HepG2 (cell line): ENCODE measurements around the gene AASDHPPT.
A peak's percentile ranks its signal among the peaks of the same experiment; 100 is the strongest.

Source experiments
- CENPT ChIP-seq: sonication (generic); formaldehyde crosslinking; IDR thresholded peaks from 2 replicates; pipeline ENCODE4 v1.8.0; 2022; ENCODE audit warnings: low read depth, mild to moderate bottlenecking, moderate library complexity, missing genetic modification reagents
- CREB1 ChIP-seq, 2 experiments: fragments of 450-650 bp in 1 of 2; IDR thresholded peaks; 2 replicates each; pipeline ENCODE4 v1.6.1; 2016 to 2017; ENCODE audit warnings: control low read depth in 1 of 2, mild to moderate bottlenecking in 1 of 2, missing compliant biosample characterization in 1 of 2, missing genetic modification characterization in 1 of 2
- CTCF ChIP-seq: sonication (generic); formaldehyde crosslinking; IDR thresholded peaks from 2 replicates; pipeline ENCODE4 v1.5.0; 2020; ENCODE audit warnings: mild to moderate bottlenecking, missing genetic modification reagents, moderate library complexity
- EP300 ChIP-seq, 3 experiments: sonication (generic) in 1 of 3; formaldehyde crosslinking in 1 of 3; IDR thresholded peaks; 2 replicates each; pipeline versions ENCODE4 v1.5.1 to v1.6.1; 2011 to 2020; ENCODE audit warnings: low read depth in 2 of 3, low read length in 2 of 3, borderline replicate concordance in 1 of 3, improper control_type of control experiment in 1 of 3, mild to moderate bottlenecking in 1 of 3, missing genetic modification reagents in 1 of 3, moderate library complexity in 1 of 3
- EZH2 ChIP-seq: conservative IDR thresholded peaks from 2 replicates; pipeline ENCODE4 v1.6.1; 2012; ENCODE audit warnings: mild to moderate bottlenecking, low read depth, low read length, moderate library complexity
- KMT2B ChIP-seq: IDR thresholded peaks from 2 replicates; pipeline ENCODE4 v1.6.1; 2016; ENCODE audit warnings: missing genetic modification reagents, missing compliant biosample characterization
- U2AF2 ChIP-seq: fragments of 200-400 bp; formaldehyde crosslinking; IDR thresholded peaks from 2 replicates; pipeline ENCODE4 v1.6.1; 2017; ENCODE audit warnings: low read depth, mild to moderate bottlenecking, low read length
- ZNF501 ChIP-seq: sonication (generic); formaldehyde crosslinking; IDR thresholded peaks from 2 replicates; pipeline ENCODE4 v1.5.1; 2020; ENCODE audit warnings: mild to moderate bottlenecking, moderate library complexity, missing genetic modification reagents
- ZSCAN22 ChIP-seq: sonication (generic); formaldehyde crosslinking; IDR thresholded peaks from 2 replicates; pipeline ENCODE4 v1.4.0; 2020; ENCODE audit warnings: mild to moderate bottlenecking, missing genetic modification reagents

GRCh38 chr11:106133529-106133928 lies 56.1 kb downstream of the AASDHPPT start:
- TF ChIP-seq ZSCAN22 (no peak), CENPT (no peak), ZNF501 (no peak), CTCF (peak; percentile 19; the same call in 1 of the 2 replicates), CREB1 (IDR thresholded peaks at IDR 0.05) (no peak), CREB1 (CRISPR knock-in tag; IDR thresholded peaks at IDR 0.05) (no peak), KMT2B (CRISPR knock-in tag) (no peak), U2AF2 (no peak), EZH2 (no peak), EP300 (IDR thresholded peaks at IDR 0.05; ENCODE audit: low read depth in 2 of 2, low read length in 2 of 2) (no peak), EP300 (CRISPR knock-in tag; IDR thresholded peaks at IDR 0.05; ENCODE audit: borderline replicate concordance) (no peak)
